Subcutaneous adipose tissue (tissue), 4 donors: ENCODE results near the gene PAIP1. TPM values are rescaled to one million over a fixed set of nuclear protein-coding genes. Genes with fewer than 3 reads are reported as not detected.

Experiments
- total RNA-seq, 4 donors: library from RNA; depleted of rRNA; stranded (reverse); fragments of >200 nt; gene quantifications; one replicate each; pipeline ENCODE4 v1.1.0, GENCODE V29; 2016
- TF ChIP-seq, protein P1 (sequence below): fragments of 450-650 bp; IDR thresholded peaks from one replicate; pipeline ENCODE4 v1.5.1; 2016; ENCODE audit warnings: low read depth, mild to moderate bottlenecking, control low read depth, antibody characterized with exemption, moderate library complexity

The PAIP1 gene
- total RNA-seq, 4 donors from 2014 or later, result 109 to 166 (median 126) TPM

DNA sequence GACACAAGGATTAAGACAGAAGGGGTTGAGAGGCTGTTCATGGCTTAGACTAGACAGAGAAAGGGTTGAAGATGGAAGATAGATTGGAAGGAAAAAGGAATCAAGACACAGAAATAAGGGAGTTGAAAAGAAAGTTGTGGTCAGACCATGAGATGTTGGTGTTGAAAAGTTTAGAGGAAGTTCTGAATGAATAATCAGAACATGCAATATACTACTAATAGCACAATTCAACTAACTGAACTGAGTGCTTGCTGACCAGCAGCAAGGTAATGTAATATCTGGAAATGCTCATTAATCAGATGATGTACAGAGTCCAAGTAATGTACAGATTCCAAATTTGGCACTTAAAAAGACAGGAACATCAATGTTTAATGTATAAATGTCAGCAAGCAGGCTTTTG is 35.5 kb upstream of the PAIP1 start:
- TF ChIP-seq, protein P1, sequence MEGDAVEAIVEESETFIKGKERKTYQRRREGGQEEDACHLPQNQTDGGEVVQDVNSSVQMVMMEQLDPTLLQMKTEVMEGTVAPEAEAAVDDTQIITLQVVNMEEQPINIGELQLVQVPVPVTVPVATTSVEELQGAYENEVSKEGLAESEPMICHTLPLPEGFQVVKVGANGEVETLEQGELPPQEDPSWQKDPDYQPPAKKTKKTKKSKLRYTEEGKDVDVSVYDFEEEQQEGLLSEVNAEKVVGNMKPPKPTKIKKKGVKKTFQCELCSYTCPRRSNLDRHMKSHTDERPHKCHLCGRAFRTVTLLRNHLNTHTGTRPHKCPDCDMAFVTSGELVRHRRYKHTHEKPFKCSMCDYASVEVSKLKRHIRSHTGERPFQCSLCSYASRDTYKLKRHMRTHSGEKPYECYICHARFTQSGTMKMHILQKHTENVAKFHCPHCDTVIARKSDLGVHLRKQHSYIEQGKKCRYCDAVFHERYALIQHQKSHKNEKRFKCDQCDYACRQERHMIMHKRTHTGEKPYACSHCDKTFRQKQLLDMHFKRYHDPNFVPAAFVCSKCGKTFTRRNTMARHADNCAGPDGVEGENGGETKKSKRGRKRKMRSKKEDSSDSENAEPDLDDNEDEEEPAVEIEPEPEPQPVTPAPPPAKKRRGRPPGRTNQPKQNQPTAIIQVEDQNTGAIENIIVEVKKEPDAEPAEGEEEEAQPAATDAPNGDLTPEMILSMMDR, result no peak

- TF ChIP-seq, protein P1, result no peak
Measured at GRCh38 chr5:43590700-43591099, 33.8 kb upstream of the PAIP1 start.

DNA sequence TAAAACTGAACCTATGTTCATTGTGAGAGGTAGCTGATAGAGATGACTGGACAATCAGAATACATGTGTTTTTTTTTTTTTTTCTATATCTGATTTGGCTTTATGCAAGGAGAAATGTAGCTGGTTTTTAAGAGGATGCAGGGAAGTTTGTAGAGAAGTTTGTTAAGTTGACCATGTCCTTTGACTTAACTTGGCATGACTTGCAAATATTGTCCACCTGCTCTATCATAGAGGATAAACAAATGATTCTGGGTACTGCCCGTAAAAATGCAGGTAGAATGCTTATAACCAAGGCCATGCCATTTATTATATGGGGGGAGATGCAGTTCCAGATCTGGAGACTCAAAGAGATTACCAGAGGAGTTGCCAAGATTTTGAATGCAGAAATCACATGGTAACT is 32.4 kb upstream of the PAIP1 start:
- TF ChIP-seq, protein P1, result no peak

DNA sequence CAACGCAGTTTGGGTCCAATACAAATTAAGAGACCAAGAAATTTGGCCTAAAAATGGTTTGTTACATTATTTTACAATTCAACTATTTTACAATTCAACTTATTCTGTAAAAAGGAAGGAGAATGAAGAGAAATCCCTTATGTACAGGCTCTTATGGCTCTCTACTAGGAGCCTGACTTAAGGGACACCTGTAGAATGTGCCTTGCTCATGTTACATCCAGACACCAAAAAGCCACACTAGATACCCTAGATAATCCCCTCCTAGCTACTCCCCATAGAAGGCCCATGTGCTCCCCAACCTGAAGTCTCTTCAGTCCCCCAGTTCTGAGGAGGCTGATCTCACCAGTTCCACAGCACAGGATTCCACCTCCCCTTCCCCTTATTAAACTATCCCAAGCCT is 32.0 kb upstream of the PAIP1 start:
- TF ChIP-seq, protein P1, result no peak

GRCh38 chr5:43584166-43584699 is 27.4 kb upstream of the PAIP1 start:
- TF ChIP-seq, protein P1, result no peak

DNA sequence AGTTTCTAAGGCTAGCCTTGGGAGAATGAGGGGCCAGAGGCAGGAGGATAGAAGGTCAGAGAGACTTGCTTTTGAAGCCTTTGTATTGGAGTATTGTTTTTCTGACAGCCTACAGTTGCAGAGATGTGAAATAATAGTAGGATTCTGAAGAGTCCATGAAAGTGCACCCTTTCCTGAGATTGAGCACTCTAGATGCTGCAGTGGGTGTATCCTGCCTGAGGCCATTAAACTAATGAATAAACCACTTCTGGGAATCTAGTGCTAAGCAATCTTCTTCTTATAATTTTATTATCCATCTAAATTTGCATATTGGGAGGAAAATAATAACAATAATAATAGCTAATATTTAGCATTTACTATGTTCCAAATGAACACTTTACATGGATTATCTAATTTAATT is 26.8 kb upstream of the PAIP1 start:
- TF ChIP-seq, protein P1, result no peak

- TF ChIP-seq, protein P1, result no peak
Measured at GRCh38 chr5:43582082-43583005, 25.5 kb upstream of the PAIP1 start.
